Esophagus squamous epithelium (tissue), 5 donors: ENCODE results near the gene LRRC2. TPM values are rescaled to one million over a fixed set of nuclear protein-coding genes. Genes with fewer than 3 reads are reported as not detected.
A peak's percentile ranks its signal among the peaks of the same experiment; 100 is the strongest.

Experiments
- DNase-seq: peaks from one replicate; lab custom pipeline; 2025; lab: John Stamatoyannopoulos, UW
- H3K27ac ChIP-seq, 4 donors: fragments of 200-600 bp; sonication (generic); one replicate each; pipeline ENCODE4 v1.5.1; 2016 to 2019; ENCODE audit warnings: mild to moderate bottlenecking in 1 of 4
- H3K27me3 ChIP-seq, 4 donors: fragments of 200-600 bp; sonication (generic); 1 replicate in 3 of 4; 2 replicates in 1 of 4; pipeline versions ENCODE4 v1.5.1 to v1.6.0; 2017 to 2021; ENCODE audit warnings: antibody characterized with exemption in 1 of 4
- H3K36me3 ChIP-seq, 3 donors: fragments of 200-600 bp; sonication (generic); one replicate each; pipeline ENCODE4 v1.5.1; 2016 to 2019
- H3K4me1 ChIP-seq, 3 donors: fragments of 200-600 bp; sonication (generic); one replicate each; pipeline ENCODE4 v1.5.1; 2017 to 2019
- H3K4me3 ChIP-seq, 4 donors: fragments of 200-600 bp; sonication (generic); 1 replicate in 3 of 4; 2 replicates in 1 of 4; pipeline ENCODE4 v1.5.1; 2016 to 2019; ENCODE audit warnings: mild to moderate bottlenecking in 2 of 4, moderate library complexity in 1 of 4
- H3K9me3 ChIP-seq, 3 donors: fragments of 200-600 bp; sonication (generic); one replicate each; pipeline ENCODE4 v1.5.1; 2016 to 2019
- CTCF ChIP-seq, 6 experiments: fragments of 450-650 bp in 4 of 6; fragments of 200-600 bp in 2 of 6; sonication (generic) in 2 of 6; IDR thresholded peaks; one replicate each; pipeline ENCODE4 v1.5.1; 2016 to 2019; ENCODE audit warnings: antibody characterized with exemption in 6 of 6, mild to moderate bottlenecking in 4 of 6, moderate library complexity in 4 of 6
- POLR2A ChIP-seq, 4 donors: fragments of 450-650 bp; IDR thresholded peaks; one replicate each; pipeline ENCODE4 v1.6.1; 2017; ENCODE audit warnings: antibody characterized with exemption in 4 of 4, mild to moderate bottlenecking in 4 of 4, moderate library complexity in 3 of 4
- WGBS, 2 donors: methylation state at CpG; one replicate each; pipeline ENCODE4 v1.1.5; 2018; 5-methylcytosine and 5-hydroxymethylcytosine counted together
- intact Hi-C: fragments of 100-400 bp; cut with DNase I; formaldehyde crosslinking; loops from one replicate; pipeline ENCODE4 v1.15.0; 2022
- total RNA-seq, 4 donors: library from RNA; depleted of rRNA; stranded (reverse); fragments of >200 nt; gene quantifications; one replicate each; pipeline ENCODE4 v1.1.0, GENCODE V29; 2016
- donor health status: DM: yes; HTN: yes; CAD: no.

The LRRC2 gene
- total RNA-seq, 4 donors from 2014 or later, result 0.26 to 2.7 (median 1.1) TPM; not detected in 1

DNA sequence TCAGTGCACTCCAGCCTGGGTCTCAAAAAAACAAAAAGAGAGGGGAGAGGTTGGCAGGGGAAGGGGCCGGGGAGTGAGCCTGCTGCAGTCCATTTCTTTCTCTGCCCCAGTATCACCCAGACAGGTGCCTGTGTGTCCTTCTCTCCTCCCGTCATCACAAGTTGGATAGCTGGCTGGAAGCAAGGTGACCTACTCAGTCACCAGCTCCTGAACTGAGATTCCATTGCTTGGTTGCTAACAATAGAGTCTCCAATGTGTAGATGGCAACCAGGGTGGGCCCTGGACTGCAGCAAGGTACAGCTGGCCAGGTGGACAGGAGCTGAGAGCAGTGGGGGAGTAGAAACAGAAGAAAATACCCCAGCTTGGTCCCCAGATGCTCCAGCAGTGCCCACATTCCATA, 4.6 kb downstream of the LRRC2 start:
- WGBS, 2 donors, result 81 to 95% methylated on average over 2 of the region's 2 CpGs
- intact Hi-C loops, result no loop called here
- Histone ChIP-seq H3K9me3 (no peaks in the 10 kb centered on the region), H3K36me3 (no peaks in the 10 kb centered on the region), H3K4me3 (no peak overlapping the region), H3K27me3 (peaks cover 0 to 24% (median 0%) of the 10 kb centered on the region in 4 donors), H3K27ac (no peak overlapping the region), H3K4me1 (peaks cover 12 to 19% (median 12%) of the 10 kb centered on the region in 3 donors)
- DNase-seq, result no peak
- no peak for TF ChIP-seq CTCF (IDR thresholded peaks at IDR 0.05)
- no peak for TF ChIP-seq POLR2A (IDR thresholded peaks at IDR 0.05)

- no peaks in the 10 kb centered on the region for H3K36me3 ChIP-seq
- intact Hi-C loops, result no loop called here
- no peak overlapping the region for H3K27ac ChIP-seq
- no peaks in the 10 kb centered on the region for H3K9me3 ChIP-seq
- H3K4me1 ChIP-seq, result peaks cover 0 to 7% (median 0%) of the 10 kb centered on the region in 3 donors
- no peak for DNase-seq
- peaks cover 0 to 3% (median 0%) of the 10 kb centered on the region in 4 donors for H3K27me3 ChIP-seq
- TF ChIP-seq POLR2A (IDR thresholded peaks at IDR 0.05) (no peak), CTCF (IDR thresholded peaks at IDR 0.05) (no peak)
- WGBS, 2 donors, result 75 to 83% methylated on average over 4 of the region's 4 CpGs
- no peak overlapping the region for H3K4me3 ChIP-seq
Observed at GRCh38 chr3:46559091-46559704, 6.9 kb downstream of the LRRC2 start.

- H3K36me3 ChIP-seq, result no peaks in the 10 kb centered on the region
- TF ChIP-seq CTCF (IDR thresholded peaks at IDR 0.05) (peak; percentile 28 to 87 (median 58)), POLR2A (IDR thresholded peaks at IDR 0.05) (no peak)
- WGBS, 2 donors, result 39 to 45% methylated on average over 17 of the region's 22 CpGs
- H3K27ac ChIP-seq, result peak overlapping the region in 1 of 4 donors; percentile 61
- intact Hi-C loops, result no loop called here
- peaks cover 0 to 7% (median 0%) of the 10 kb centered on the region in 3 donors for H3K4me1 ChIP-seq
- peaks cover 0 to 3% (median 0%) of the 10 kb centered on the region in 4 donors for H3K27me3 ChIP-seq
- no peaks in the 10 kb centered on the region for H3K9me3 ChIP-seq
- no peak for DNase-seq
- H3K4me3 ChIP-seq, result peak overlapping the region in 3 of 4 donors; percentile 34 to 48 (median 44)
Observed at GRCh38 chr3:46558184-46559043, 7.7 kb downstream of the LRRC2 start.

- TF ChIP-seq CTCF (IDR thresholded peaks at IDR 0.05), result no peak
- no peak for TF ChIP-seq POLR2A (IDR thresholded peaks at IDR 0.05)
- Histone ChIP-seq H3K27ac (no peak overlapping the region), H3K4me1 (peaks cover 0 to 13% (median 0%) of the 10 kb centered on the region in 3 donors), H3K4me3 (no peak overlapping the region), H3K36me3 (no peaks in the 10 kb centered on the region), H3K9me3 (no peaks in the 10 kb centered on the region), H3K27me3 (peaks cover 0 to 3% (median 0%) of the 10 kb centered on the region in 4 donors)
- WGBS, 2 donors, result 72 to 78% methylated on average over 6 of the region's 6 CpGs
- intact Hi-C loops, result no loop called here
- no peak for DNase-seq
Observed at GRCh38 chr3:46557814-46558183, 8.3 kb downstream of the LRRC2 start.

- no peaks in the 10 kb centered on the region for H3K36me3 ChIP-seq
- no peak for DNase-seq
- no peak overlapping the region for H3K27ac ChIP-seq
- no peak overlapping the region for H3K4me3 ChIP-seq
- no peak for TF ChIP-seq CTCF (IDR thresholded peaks at IDR 0.05)
- H3K4me1 ChIP-seq, result peaks cover 0 to 23% (median 0%) of the 10 kb centered on the region in 3 donors
- intact Hi-C loops, result no loop called here
- H3K27me3 ChIP-seq, result peaks cover 0 to 3% (median 0%) of the 10 kb centered on the region in 4 donors
- WGBS, 2 donors, result 0 to 5% methylated on average over 1 of the region's 1 CpG
- H3K9me3 ChIP-seq, result no peaks in the 10 kb centered on the region
Observed at GRCh38 chr3:46553154-46553553, 12.9 kb downstream of the LRRC2 start.
